Activated CD8-positive, alpha-beta T cell treated with anti-CD3 and anti-CD28 coated beads for 36 hours (primary cell): ENCODE data around the gene USP43. TPM values are rescaled to one million over a fixed set of nuclear protein-coding genes. Genes with fewer than 3 reads are reported as not detected.

Source experiments
- ATAC-seq: fragments of 200-7000 bp; cut with Tn5 transposase; one replicate; pipeline ENCODE4 v1.10.0; 2021; ENCODE audit warnings: mild to moderate bottlenecking, moderate library complexity
- CTCF ChIA-PET: fragments of 350-600 bp; sonication (Branson Sonifier 250); formaldehyde crosslinking; loops from one replicate; lab custom pipeline; 2021; ENCODE audit warnings: antibody characterized with exemption; lab: Charles Lee
- POLR2A ChIA-PET: fragments of 350-600 bp; sonication (Branson Sonifier 250); formaldehyde crosslinking; loops from one replicate; lab custom pipeline; 2021; ENCODE audit warnings: antibody characterized with exemption; lab: Charles Lee
- DNase-seq: peaks from one replicate; pipeline ENCODE4 v3.0.0-alpha.2; 2020
- H3K27ac Mint-ChIP-seq: one replicate; pipeline ENCODE4 v1.8.0; 2021; ENCODE audit warnings: mild to moderate bottlenecking, mixed read lengths
- H3K27me3 Mint-ChIP-seq: one replicate; pipeline ENCODE4 v1.8.0; 2021; ENCODE audit warnings: mixed read lengths
- H3K36me3 Mint-ChIP-seq: one replicate; pipeline ENCODE4 v1.8.0; 2021; ENCODE audit warnings: low read depth, mixed read lengths
- H3K4me1 Mint-ChIP-seq: one replicate; pipeline ENCODE4 v1.8.0; 2021; ENCODE audit warnings: low read depth, mixed read lengths
- H3K4me3 Mint-ChIP-seq: one replicate; pipeline ENCODE4 v1.8.0; 2021; ENCODE audit warnings: mild to moderate bottlenecking, moderate library complexity, mixed read lengths
- H3K9me3 Mint-ChIP-seq: one replicate; pipeline ENCODE4 v1.8.0; 2021; ENCODE audit warnings: mixed read lengths
- CTCF ChIP-seq: fragments of 200-600 bp; IDR thresholded peaks from one replicate; pipeline ENCODE4 v1.8.0; 2022; ENCODE audit warnings: antibody characterized with exemption, mild to moderate bottlenecking
- intact Hi-C: fragments of 100-400 bp; cut with micrococcal nuclease; formaldehyde crosslinking; loops from one replicate; pipeline ENCODE4 v1.10.0; 2022
- total RNA-seq, 2 experiments: library from RNA; stranded (reverse); gene quantifications; one replicate each; pipeline ENCODE4 v1.2.3, GENCODE V29; 2021

USP43 gene
- total RNA-seq, 2 experiments from 2014 or later = 0.38 to 0.43 TPM

GRCh38 chr17:9670596-9670995 lies 25.3 kb downstream of the USP43 start:
- ChIA-PET POLR2A (no interaction called here), CTCF (no interaction called here)
- Mint-ChIP-seq H3K36me3 (no peaks in the 10 kb centered on the region), H3K27ac (no peak overlapping the region), H3K4me3 (no peak overlapping the region), H3K9me3 (no peaks in the 10 kb centered on the region), H3K4me1 (peaks cover 10% of the 10 kb centered on the region), H3K27me3 (peaks cover 4% of the 10 kb centered on the region)
- no peak for TF ChIP-seq CTCF
- intact Hi-C loops = no loop called here
- ATAC-seq = no peak
- no peak for DNase-seq

GRCh38 chr17:9671559-9671958 lies 26.2 kb downstream of the USP43 start:
- Mint-ChIP-seq H3K4me3 (no peak overlapping the region), H3K36me3 (no peaks in the 10 kb centered on the region), H3K27ac (no peak overlapping the region), H3K27me3 (peaks cover 4% of the 10 kb centered on the region), H3K4me1 (peaks cover 6% of the 10 kb centered on the region), H3K9me3 (no peaks in the 10 kb centered on the region)
- no peak for DNase-seq
- ChIA-PET CTCF (no interaction called here), POLR2A (no interaction called here)
- intact Hi-C loops = no loop called here
- ATAC-seq = no peak
- no peak for TF ChIP-seq CTCF

GRCh38 chr17:9672266-9672665 lies 26.9 kb downstream of the USP43 start:
- ATAC-seq (no peak), DNase-seq (no peak)
- intact Hi-C loops = no loop called here
- ChIA-PET POLR2A (no interaction called here), CTCF (no interaction called here)
- no peak overlapping the region for H3K4me3 Mint-ChIP-seq
- H3K27ac Mint-ChIP-seq = no peak overlapping the region
- no peaks in the 10 kb centered on the region for H3K36me3 Mint-ChIP-seq
- peaks cover 2% of the 10 kb centered on the region for H3K4me1 Mint-ChIP-seq
- H3K9me3 Mint-ChIP-seq = no peaks in the 10 kb centered on the region
- TF ChIP-seq CTCF = no peak
- peaks cover 4% of the 10 kb centered on the region for H3K27me3 Mint-ChIP-seq

- ATAC-seq = no peak
- POLR2A ChIA-PET = no interaction called here
- Mint-ChIP-seq H3K4me1 (peaks cover 2% of the 10 kb centered on the region), H3K36me3 (no peaks in the 10 kb centered on the region), H3K27ac (no peak overlapping the region), H3K27me3 (peaks cover 4% of the 10 kb centered on the region), H3K9me3 (no peaks in the 10 kb centered on the region), H3K4me3 (no peak overlapping the region)
- TF ChIP-seq CTCF = no peak
- intact Hi-C loops = no loop called here
- CTCF ChIA-PET = no interaction called here
- no peak for DNase-seq
Measured at GRCh38 chr17:9672691-9673090, 27.4 kb downstream of the USP43 start.

GRCh38 chr17:9676084-9676483 lies 30.8 kb downstream of the USP43 start:
- DNase-seq (no peak), ATAC-seq (no peak)
- Mint-ChIP-seq H3K9me3 (peaks cover 10% of the 10 kb centered on the region), H3K4me3 (no peak overlapping the region), H3K27me3 (peaks cover 2% of the 10 kb centered on the region), H3K27ac (no peak overlapping the region), H3K4me1 (no peaks in the 10 kb centered on the region), H3K36me3 (peaks cover 5% of the 10 kb centered on the region)
- intact Hi-C loops = no loop called here
- POLR2A ChIA-PET = no interaction called here
- CTCF ChIA-PET = interaction anchor here (1.1 to 5.1 kb wide), 2 partner anchors 21 to 99 kb away, joined by 3 to 24 read pairs; partner anchors contain the start of genes CFAP52 and STX8
- TF ChIP-seq CTCF = no peak
